ENCODE measurements around the gene DEPDC1. TPM values are rescaled to one million over a fixed set of nuclear protein-coding genes. Genes with fewer than 3 reads are reported as not detected.

DEPDC1 gene
- total RNA-seq, 1 experiment from 2014 or later, result 26.1 TPM

- no peak overlapping the region for H2AK5ac ChIP-seq (ENCODE audit: insufficient read length, low read length)
- DNase-seq, result no peak
- no peak overlapping the region for H2BK120ac ChIP-seq (ENCODE audit: low read depth, low read length, poor library complexity, severe bottlenecking)
- H3K4me1 ChIP-seq (ENCODE audit: insufficient read depth, low read length), result no peaks in the 10 kb centered on the region
- no peak for TF ChIP-seq CTCF (conservative IDR thresholded peaks at IDR 0.05)
- H3K79me1 ChIP-seq (ENCODE audit: insufficient read depth, low read depth, low read length, poor library complexity, severe bottlenecking), result no peaks in the 10 kb centered on the region
- no peaks in the 10 kb centered on the region; a peak in 1 of 7 replicates for H3K36me3 Mint-ChIP-seq (ENCODE audit: insufficient read depth in 1 of 3, low read depth in 3 of 3)
- H4K20me1 ChIP-seq (ENCODE audit: control insufficient read depth, insufficient read depth, insufficient read length), result no peaks in the 10 kb centered on the region
- no peak overlapping the region for H2AFZ ChIP-seq (ENCODE audit: low read length)
- H3K23ac ChIP-seq (ENCODE audit: insufficient read length, low read depth, low read length), result no peak overlapping the region
- H4K91ac ChIP-seq (ENCODE audit: insufficient read length, low read depth, low read length), result no peak overlapping the region
- no peak overlapping the region for H2BK5ac ChIP-seq (ENCODE audit: insufficient read length, low read length)
- H3K27me3 Mint-ChIP-seq (ENCODE audit: low read depth), result no peaks in the 10 kb centered on the region
- no peaks in the 10 kb centered on the region for H3K23me2 ChIP-seq (ENCODE audit: insufficient read length, low read depth, low read length, poor library complexity, severe bottlenecking)
- H2BK12ac ChIP-seq (ENCODE audit: insufficient read length, low read depth, low read length), result no peak overlapping the region
- H4K5ac ChIP-seq (ENCODE audit: insufficient read length, low read depth, low read length), result no peak overlapping the region
- H3K4me3 Mint-ChIP-seq, result no peak overlapping the region
- no peak overlapping the region for H3K56ac ChIP-seq (ENCODE audit: insufficient read length, low read depth, low read length)
- H3K27me3 ChIP-seq (ENCODE audit: insufficient read depth, low read length), result no peaks in the 10 kb centered on the region
- H3K4me1 Mint-ChIP-seq, result no peaks in the 10 kb centered on the region
- H3T11ph ChIP-seq (ENCODE audit: low read length), result no peak overlapping the region
- H3K27ac ChIP-seq (ENCODE audit: insufficient read length, low read depth, low read length), result no peak overlapping the region
- no peak overlapping the region for H2BK20ac ChIP-seq (ENCODE audit: low read depth, low read length, poor library complexity, severe bottlenecking)
- no peak overlapping the region for H3K14ac ChIP-seq (ENCODE audit: insufficient read depth, low read length)
- H3K9ac ChIP-seq (ENCODE audit: extremely low read depth, insufficient read length, low read length), result no peak overlapping the region
- no peaks in the 10 kb centered on the region for H3K79me2 ChIP-seq (ENCODE audit: insufficient read depth, low read length)
- WGBS (ENCODE audit: extremely low coverage, insufficient read length, low lambda C conversion rate), result no CpG with 5 or more reads among the region's 3 CpGs
- no peaks in the 10 kb centered on the region for H3K9me3 ChIP-seq (ENCODE audit: control insufficient read depth, low read depth, low read length)
- H3K18ac ChIP-seq (ENCODE audit: insufficient read length, low read depth, low read length), result no peak overlapping the region
- no peak overlapping the region for H3K4me2 ChIP-seq (ENCODE audit: insufficient read depth, insufficient read length, low read length)
- H2BK15ac ChIP-seq (ENCODE audit: low read depth, low read length), result no peak overlapping the region
- peaks cover 3 to 4% of the 10 kb centered on the region in 2 experiments; a peak in 3 of 5 replicates for H3K9me3 Mint-ChIP-seq
- no peak overlapping the region for H4K8ac ChIP-seq (replicated peaks; ENCODE audit: insufficient read length, low read depth, low read length)
- H3K4ac ChIP-seq (ENCODE audit: low read depth, low read length), result no peak overlapping the region
- H3K27ac Mint-ChIP-seq, result no peak overlapping the region
Measured at GRCh38 chr1:68528243-68528642, 31.4 kb upstream of the DEPDC1 start.

Data from H9 (cell line).